ENCODE measurements around the gene DCTN3.
"Not testable (repeated sequence)": the region's sequence is repeated elsewhere in the genome, so short reads cannot be mapped to it uniquely, and the experiment has no call there.

DCTN3 gene

DNA sequence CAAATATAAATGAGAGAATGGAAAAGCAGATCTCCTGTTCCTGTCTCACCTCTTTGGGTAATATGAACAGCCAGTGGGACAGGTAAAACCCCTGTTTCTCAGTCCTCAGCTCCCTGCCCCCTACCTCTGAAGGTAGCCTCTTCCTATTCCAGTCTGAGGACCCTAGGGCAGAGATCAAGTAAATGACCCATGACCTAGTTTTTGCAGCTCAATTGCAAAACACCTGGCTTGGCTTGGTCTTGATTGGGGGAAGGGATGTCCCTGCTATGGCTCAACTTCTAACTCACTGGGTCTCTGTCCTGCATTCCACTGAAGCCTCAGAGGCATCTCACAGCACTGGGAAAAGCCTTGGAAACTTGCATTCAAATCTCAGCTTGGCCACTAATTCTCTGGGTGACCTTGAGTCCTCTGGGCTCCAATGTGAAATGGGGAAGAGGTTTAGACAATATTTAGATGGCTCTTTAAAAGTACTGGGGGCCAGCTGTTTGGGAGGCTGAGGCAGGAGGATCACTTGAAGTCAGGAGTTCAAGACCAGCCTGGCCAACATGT, 24.5 kb upstream of the DCTN3 start:
- H3K36me3 ChIP-seq (replicated peaks) = peaks cover 10% of the 10 kb centered on the region
- TF ChIP-seq, protein P1, sequence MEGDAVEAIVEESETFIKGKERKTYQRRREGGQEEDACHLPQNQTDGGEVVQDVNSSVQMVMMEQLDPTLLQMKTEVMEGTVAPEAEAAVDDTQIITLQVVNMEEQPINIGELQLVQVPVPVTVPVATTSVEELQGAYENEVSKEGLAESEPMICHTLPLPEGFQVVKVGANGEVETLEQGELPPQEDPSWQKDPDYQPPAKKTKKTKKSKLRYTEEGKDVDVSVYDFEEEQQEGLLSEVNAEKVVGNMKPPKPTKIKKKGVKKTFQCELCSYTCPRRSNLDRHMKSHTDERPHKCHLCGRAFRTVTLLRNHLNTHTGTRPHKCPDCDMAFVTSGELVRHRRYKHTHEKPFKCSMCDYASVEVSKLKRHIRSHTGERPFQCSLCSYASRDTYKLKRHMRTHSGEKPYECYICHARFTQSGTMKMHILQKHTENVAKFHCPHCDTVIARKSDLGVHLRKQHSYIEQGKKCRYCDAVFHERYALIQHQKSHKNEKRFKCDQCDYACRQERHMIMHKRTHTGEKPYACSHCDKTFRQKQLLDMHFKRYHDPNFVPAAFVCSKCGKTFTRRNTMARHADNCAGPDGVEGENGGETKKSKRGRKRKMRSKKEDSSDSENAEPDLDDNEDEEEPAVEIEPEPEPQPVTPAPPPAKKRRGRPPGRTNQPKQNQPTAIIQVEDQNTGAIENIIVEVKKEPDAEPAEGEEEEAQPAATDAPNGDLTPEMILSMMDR (IDR thresholded peaks at IDR 0.05; ENCODE audit: low read depth, low read length, missing control alignments) = no peak
- in situ Hi-C loops (cut with HindIII; ENCODE audit: low pct_ligation_motif_present, low sequenced_read_pairs) = no loop called here
- H3K27me3 ChIP-seq (replicated peaks) = no peaks in the 10 kb centered on the region
- no peak overlapping the region for H3K4me3 ChIP-seq (ENCODE audit: low read depth, low read length)
- H3K27ac ChIP-seq = no peak overlapping the region
- no peak for DNase-seq

DNA sequence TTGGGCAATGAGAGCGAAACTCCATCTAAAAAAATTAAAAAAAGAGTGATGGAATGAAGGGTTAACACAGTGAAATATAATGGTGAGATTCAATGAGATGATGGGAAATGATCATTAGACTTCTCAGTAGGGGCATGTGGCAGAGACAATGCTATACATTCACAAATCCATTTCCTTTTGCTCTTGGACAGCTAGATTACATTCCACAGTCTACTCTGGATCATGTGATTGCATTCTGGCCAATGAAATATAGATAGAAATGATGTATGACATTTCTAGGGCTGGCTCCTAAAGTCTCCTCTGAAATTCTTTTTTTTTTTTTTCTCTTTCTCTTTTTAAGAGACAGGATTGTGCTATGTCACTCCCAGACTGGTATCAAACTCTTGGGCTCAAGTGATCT, 22.4 kb upstream of the DCTN3 start:
- H3K27ac ChIP-seq = no peak overlapping the region
- TF ChIP-seq, protein P1 (IDR thresholded peaks at IDR 0.05; ENCODE audit: low read depth, low read length, missing control alignments) = no peak
- no peak for DNase-seq
- in situ Hi-C loops (cut with HindIII; ENCODE audit: low pct_ligation_motif_present, low sequenced_read_pairs) = no loop called here
- no peak overlapping the region for H3K4me3 ChIP-seq (ENCODE audit: low read depth, low read length)
- no peaks in the 10 kb centered on the region for H3K27me3 ChIP-seq (replicated peaks)
- no peaks in the 10 kb centered on the region for H3K36me3 ChIP-seq (replicated peaks)

DNA sequence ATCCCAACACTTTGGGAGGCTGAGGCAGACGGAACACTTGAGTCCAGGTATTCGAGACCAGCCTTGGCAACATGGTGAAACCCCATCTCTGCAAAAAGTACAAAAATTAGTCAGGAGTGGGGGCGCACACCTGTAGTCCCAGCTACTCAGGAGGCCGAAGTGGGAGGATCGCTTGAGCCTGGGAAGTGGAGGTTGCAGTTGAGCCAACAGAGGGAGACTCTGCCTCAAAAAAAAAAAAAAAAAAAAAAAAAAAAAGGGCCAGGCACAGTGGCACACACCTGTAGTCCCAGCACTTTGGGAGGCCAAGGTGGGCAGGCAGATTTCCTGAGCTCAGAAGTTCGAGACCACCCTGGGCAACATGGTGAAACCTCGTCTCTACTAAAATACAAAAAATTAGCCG, 19.0 kb upstream of the DCTN3 start:
- in situ Hi-C loops (cut with HindIII; ENCODE audit: low pct_ligation_motif_present, low sequenced_read_pairs); H3K4me3 ChIP-seq (ENCODE audit: low read depth, low read length); DNase-seq; H3K36me3 ChIP-seq (replicated peaks); H3K27me3 ChIP-seq (replicated peaks); H3K27ac ChIP-seq: not testable (repeated sequence)

DNA sequence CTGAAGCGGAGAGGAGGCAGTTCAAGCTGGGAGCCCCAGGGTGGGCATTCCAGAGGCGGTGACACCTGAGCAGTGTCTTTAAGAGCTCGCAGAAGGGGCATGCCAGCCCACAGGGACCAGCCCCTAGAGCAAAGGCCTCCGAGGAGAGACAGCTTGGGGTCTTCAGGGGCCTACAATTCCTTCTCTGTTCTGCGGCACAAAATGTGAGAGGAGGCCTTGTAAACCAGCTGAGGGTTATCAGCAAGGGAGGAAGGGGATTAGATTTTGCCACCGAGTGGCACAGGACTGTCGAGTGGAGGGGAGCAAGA, 17.8 kb upstream of the DCTN3 start:
- in situ Hi-C loops (cut with HindIII; ENCODE audit: low pct_ligation_motif_present, low sequenced_read_pairs) = no loop called here

DNA sequence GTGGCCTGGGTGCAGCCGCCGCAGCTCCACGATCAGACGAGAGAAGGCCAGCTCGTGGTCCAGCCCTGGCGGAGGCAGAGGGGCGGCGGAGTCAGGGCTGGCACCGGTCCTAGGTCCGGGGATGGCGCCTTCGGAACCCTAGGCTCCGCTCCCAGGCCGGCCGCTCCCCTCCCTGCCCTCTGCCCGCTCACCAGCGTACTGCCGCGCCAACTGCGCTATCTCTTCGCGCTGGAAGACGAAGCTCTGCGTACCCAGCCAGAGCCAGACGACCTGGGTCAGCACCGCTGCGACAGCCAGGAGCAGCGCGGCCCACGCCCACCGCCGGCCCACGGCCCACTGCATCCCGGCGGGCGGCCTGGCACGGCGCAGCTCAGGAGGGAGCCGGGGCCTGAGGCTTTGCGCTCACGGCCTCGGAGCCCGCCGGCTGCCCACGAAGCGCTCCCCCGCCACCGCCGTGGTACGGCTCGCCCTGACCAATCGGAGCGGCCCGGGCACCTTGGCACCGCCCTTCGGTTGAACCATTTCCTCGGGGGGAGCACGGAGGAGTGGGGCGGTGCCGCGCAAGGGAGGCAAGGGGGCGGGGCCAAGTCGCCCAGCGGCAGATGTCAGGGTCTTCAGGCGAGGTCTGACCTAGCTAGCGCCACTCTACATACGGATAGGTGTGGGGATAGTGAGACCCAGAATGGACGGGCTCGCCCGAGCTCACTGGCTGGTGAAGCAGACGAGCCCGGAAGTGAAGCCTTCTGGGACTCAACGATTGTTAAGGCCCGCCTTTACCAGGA, 17.3 kb upstream of the DCTN3 start, which contains the start of gene SIGMAR1:
Gene SIGMAR1 (minus strand): TSS at position 432 of the 782 bp plus-strand sequence. CDS start 90 bp downstream, at position 342.
- H3K36me3 ChIP-seq (replicated peaks) = peaks cover 4% of the 10 kb centered on the region
- TF ChIP-seq, protein P1 (IDR thresholded peaks at IDR 0.05; ENCODE audit: low read depth, low read length, missing control alignments) = no peak
- DNase-seq = peak; percentile 80
- H3K4me3 ChIP-seq (ENCODE audit: low read depth, low read length) = peak within 1 kb of the TSS; percentile 75
- no peaks in the 10 kb centered on the region for H3K27me3 ChIP-seq (replicated peaks)
- in situ Hi-C loops (cut with HindIII; ENCODE audit: low pct_ligation_motif_present, low sequenced_read_pairs) = no loop called here
- peak within 1 kb of the TSS; percentile 4 for H3K27ac ChIP-seq

More for the DNA sequence above, 17.8 kb upstream of the DCTN3 start:
- Histone ChIP-seq H3K36me3 (replicated peaks) (peaks cover 4% of the 10 kb centered on the region), H3K27me3 (replicated peaks) (no peaks in the 10 kb centered on the region), H3K27ac (no peak overlapping the region), H3K4me3 (ENCODE audit: low read depth, low read length) (peak overlapping the region; percentile 75)
- TF ChIP-seq, protein P1 (IDR thresholded peaks at IDR 0.05; ENCODE audit: low read depth, low read length, missing control alignments) = no peak
- no peak for DNase-seq

DNA sequence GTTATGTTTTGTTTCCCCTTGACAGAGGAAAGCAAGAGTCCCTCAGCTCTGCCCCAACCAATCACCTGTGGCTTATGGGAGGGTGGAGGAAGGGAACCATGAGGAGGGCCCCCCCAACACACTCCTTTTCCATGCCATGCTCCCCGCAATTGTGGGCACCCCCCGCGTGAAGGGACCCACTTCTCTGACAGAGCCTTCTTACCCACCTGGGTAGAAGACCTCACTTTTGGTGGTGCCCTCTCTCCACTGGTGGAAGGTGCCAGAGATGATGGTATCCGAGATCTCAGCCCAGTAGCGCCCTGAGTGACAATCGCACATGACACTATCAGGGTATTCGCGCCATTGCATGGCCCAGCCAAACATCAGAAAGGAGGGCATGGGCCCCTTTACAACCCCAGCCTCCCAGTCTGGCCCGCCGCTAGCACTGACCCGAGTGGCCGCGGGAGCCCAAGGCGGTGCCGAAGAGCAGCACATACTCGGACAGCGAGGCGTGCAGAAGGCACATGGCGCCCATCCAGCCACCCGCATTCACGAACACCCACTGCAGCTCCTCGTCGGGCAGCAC, 16.6 kb upstream of the DCTN3 start:
- H3K27me3 ChIP-seq (replicated peaks) = no peaks in the 10 kb centered on the region
- TF ChIP-seq, protein P1 (IDR thresholded peaks at IDR 0.05; ENCODE audit: low read depth, low read length, missing control alignments) = no peak
- H3K36me3 ChIP-seq (replicated peaks) = peaks cover 4% of the 10 kb centered on the region
- DNase-seq = no peak
- in situ Hi-C loops (cut with HindIII; ENCODE audit: low pct_ligation_motif_present, low sequenced_read_pairs) = no loop called here
- peak overlapping the region; percentile 75 for H3K4me3 ChIP-seq (ENCODE audit: low read depth, low read length)
- peak overlapping the region; percentile 4 for H3K27ac ChIP-seq
